ENCODE results near the gene POU3F3.
A peak's percentile ranks its signal among the peaks of the same experiment; 100 is the strongest.

Gene POU3F3

GRCh38 chr2:104870100-104870975 is 16.4 kb downstream of the POU3F3 start:
- Mint-ChIP-seq H3K9me3 (no peaks in the 10 kb centered on the region), H3K36me3 (ENCODE audit: low read depth) (no peaks in the 10 kb centered on the region), H3K27ac (peak overlapping the region; percentile 60 to 93 (median 86)), H3K4me3 (peak overlapping the region; percentile 75 to 94 (median 89)), H3K4me1 (peaks cover 22% of the 10 kb centered on the region), H3K27me3 (ENCODE audit: low read depth) (peaks cover 100% of the 10 kb centered on the region)
- TF ChIP-seq CTCF (IDR thresholded peaks at IDR 0.05; ENCODE audit: unreplicated experiment in 3 of 3): no peak

- Mint-ChIP-seq H3K4me3 (peak overlapping the region; percentile 89 to 94 (median 90)), H3K27me3 (ENCODE audit: low read depth) (peaks cover 99% of the 10 kb centered on the region), H3K27ac (peak overlapping the region; percentile 75 to 93 (median 86)), H3K4me1 (peaks cover 15% of the 10 kb centered on the region), H3K36me3 (ENCODE audit: low read depth) (no peaks in the 10 kb centered on the region), H3K9me3 (no peaks in the 10 kb centered on the region)
- TF ChIP-seq CTCF (IDR thresholded peaks at IDR 0.05; ENCODE audit: unreplicated experiment in 3 of 3): no peak
Observed at GRCh38 chr2:104871649-104871971, 17.7 kb downstream of the POU3F3 start.

GRCh38 chr2:104871972-104872865 is 18.3 kb downstream of the POU3F3 start:
- TF ChIP-seq CTCF (IDR thresholded peaks at IDR 0.05; ENCODE audit: unreplicated experiment in 3 of 3): no peak
- H3K9me3 Mint-ChIP-seq: no peaks in the 10 kb centered on the region
- peaks cover 13% of the 10 kb centered on the region for H3K4me1 Mint-ChIP-seq
- peaks cover 99% of the 10 kb centered on the region for H3K27me3 Mint-ChIP-seq (ENCODE audit: low read depth)
- H3K36me3 Mint-ChIP-seq (ENCODE audit: low read depth): no peaks in the 10 kb centered on the region
- H3K4me3 Mint-ChIP-seq: peak overlapping the region; percentile 89 to 94 (median 92)
- peak overlapping the region; percentile 86 to 93 (median 92) for H3K27ac Mint-ChIP-seq

- peak overlapping the region; percentile 89 to 94 (median 92) for H3K4me3 Mint-ChIP-seq
- H3K27ac Mint-ChIP-seq: peak overlapping the region; percentile 86 to 93 (median 92)
- peaks cover 96% of the 10 kb centered on the region for H3K27me3 Mint-ChIP-seq (ENCODE audit: low read depth)
- no peaks in the 10 kb centered on the region for H3K9me3 Mint-ChIP-seq
- peak; percentile 61 to 74 (median 70) for TF ChIP-seq CTCF (IDR thresholded peaks at IDR 0.05; ENCODE audit: unreplicated experiment in 3 of 3)
- peaks cover 13% of the 10 kb centered on the region for H3K4me1 Mint-ChIP-seq
- no peaks in the 10 kb centered on the region for H3K36me3 Mint-ChIP-seq (ENCODE audit: low read depth)
Observed at GRCh38 chr2:104872866-104873688, 19.2 kb downstream of the POU3F3 start.

GRCh38 chr2:104873689-104874054 is 19.8 kb downstream of the POU3F3 start:
- H3K27ac Mint-ChIP-seq: peak overlapping the region; percentile 69 to 88 (median 86)
- peak overlapping the region; percentile 89 to 94 (median 92) for H3K4me3 Mint-ChIP-seq
- H3K9me3 Mint-ChIP-seq: no peaks in the 10 kb centered on the region
- no peaks in the 10 kb centered on the region for H3K36me3 Mint-ChIP-seq (ENCODE audit: low read depth)
- TF ChIP-seq CTCF (IDR thresholded peaks at IDR 0.05; ENCODE audit: unreplicated experiment in 3 of 3): peak in 1 of 3 experiments; percentile 8
- peaks cover 13% of the 10 kb centered on the region for H3K4me1 Mint-ChIP-seq
- peaks cover 94% of the 10 kb centered on the region for H3K27me3 Mint-ChIP-seq (ENCODE audit: low read depth)

Data from nephron (organoid).